DMS79 (cell line): Measurements from ENCODE around the gene OGN.

ENCODE experiments used
- DNase-seq: peaks from one replicate; lab custom pipeline; 2025; lab: John Stamatoyannopoulos, UW

The OGN gene

GRCh38 chr9:92402826-92403745, 1.3 kb downstream of the OGN start:
- DNase-seq = no peak

DNA sequence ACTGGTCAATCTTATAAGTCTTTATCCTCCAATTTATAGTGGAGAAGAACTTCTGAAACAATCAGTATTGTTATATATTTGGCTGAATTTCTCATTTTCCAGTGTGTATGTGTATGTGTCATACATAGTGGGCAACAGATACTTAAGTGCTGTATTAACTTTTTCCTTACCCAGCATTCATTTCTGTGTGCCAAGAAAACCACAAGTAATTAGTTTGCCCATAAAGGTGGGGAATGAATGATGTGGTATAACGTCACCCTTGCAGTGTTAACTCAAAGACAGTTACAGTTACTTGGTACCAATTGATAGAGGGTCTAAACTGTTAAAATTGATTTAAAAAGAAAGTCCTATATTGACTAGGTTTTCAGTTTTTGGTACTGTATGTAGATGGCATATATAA, 2.0 kb downstream of the OGN start:
- DNase-seq = no peak

GRCh38 chr9:92397853-92398252, 6.5 kb downstream of the OGN start:
- no peak for DNase-seq

- DNase-seq = no peak
Observed at GRCh38 chr9:92395617-92396016, 8.8 kb downstream of the OGN start.

- no peak for DNase-seq
Observed at GRCh38 chr9:92393686-92394085, 10.7 kb downstream of the OGN start.

DNA sequence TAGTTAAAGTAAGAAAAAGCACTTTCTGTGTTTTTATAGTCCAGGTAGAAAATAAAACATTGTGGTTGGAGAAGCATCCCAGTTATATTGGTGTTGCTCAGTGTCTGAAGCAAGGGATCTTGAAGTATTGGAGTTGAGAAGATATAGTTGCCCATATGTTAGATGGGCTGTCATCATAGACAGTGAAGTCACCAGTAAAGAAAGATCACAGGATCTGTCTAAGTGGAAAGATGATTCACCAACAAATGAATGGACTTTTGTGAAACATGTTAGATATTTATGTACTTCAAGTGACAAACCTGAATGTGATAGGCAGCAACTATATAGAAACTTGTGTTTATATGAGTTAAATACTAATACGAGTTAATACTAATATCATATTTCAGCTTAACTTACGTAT, 11.7 kb downstream of the OGN start:
- DNase-seq = no peak

DNA sequence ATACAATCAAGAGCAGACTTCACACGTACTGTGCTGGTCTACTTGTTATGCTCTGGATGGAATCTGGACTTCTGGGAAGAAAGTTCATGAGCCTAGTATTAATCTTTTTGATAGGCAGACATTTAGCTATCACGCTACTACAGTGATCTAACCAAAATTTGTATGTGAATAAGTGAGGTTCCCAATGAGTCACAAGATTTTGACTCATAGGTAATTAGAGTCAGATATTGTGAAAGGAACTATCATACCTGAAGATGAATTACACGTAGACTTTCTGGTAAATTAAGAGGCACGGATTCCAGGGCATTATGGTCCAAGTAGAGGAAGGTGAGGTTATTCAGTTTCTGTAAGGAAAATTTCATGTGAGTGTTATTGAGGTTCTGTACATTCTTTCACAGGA, 18.4 kb downstream of the OGN start:
- DNase-seq = no peak

GRCh38 chr9:92385477-92385876, 18.9 kb downstream of the OGN start:
- DNase-seq = no peak

DNA sequence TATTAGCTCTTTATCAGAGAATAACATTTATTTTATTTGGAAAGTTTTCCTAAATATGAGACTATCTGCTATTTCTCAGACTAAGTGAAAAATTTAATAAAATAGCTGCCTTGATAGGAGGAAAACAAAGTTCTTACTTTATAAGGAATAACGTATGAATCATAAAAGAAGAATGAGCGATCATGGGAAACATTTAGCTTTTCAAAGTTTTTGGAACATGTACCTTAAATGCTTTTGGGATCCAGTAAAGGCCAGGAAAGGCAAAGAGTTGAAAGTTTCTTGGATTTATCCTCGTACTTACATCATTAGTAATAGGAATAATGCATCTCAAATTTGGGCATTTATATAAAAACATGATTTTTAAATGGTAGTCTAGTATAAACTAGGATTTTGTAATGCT, 19.4 kb downstream of the OGN start:
- DNase-seq = no peak

GRCh38 chr9:92384375-92384774, 20.0 kb downstream of the OGN start:
- DNase-seq = no peak

- DNase-seq = no peak
Observed at GRCh38 chr9:92381775-92382174, 22.6 kb downstream of the OGN start.

DNA sequence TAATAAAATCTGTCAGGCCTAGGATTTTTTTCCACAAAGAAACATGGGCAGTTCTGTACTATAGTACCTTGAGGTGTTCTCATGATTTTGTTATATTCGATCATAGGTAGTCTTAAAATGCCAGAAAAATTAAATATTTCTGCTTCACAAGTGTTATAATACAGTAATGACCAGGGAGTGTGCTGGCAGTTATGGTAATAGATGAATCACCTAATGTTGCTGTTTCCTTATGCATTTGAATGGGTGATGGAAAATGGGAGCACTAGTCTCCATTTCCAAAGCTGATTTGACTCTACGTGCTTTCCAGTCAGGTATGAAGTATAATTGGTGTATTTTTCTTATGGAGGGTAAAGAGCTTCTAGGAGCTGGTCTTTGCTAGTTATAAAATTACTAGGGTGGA, 23.8 kb downstream of the OGN start:
- no peak for DNase-seq

- DNase-seq = no peak
Observed at GRCh38 chr9:92378865-92379560, 25.4 kb downstream of the OGN start.

- DNase-seq = no peak
Observed at GRCh38 chr9:92377876-92378275, 26.5 kb downstream of the OGN start.

DNA sequence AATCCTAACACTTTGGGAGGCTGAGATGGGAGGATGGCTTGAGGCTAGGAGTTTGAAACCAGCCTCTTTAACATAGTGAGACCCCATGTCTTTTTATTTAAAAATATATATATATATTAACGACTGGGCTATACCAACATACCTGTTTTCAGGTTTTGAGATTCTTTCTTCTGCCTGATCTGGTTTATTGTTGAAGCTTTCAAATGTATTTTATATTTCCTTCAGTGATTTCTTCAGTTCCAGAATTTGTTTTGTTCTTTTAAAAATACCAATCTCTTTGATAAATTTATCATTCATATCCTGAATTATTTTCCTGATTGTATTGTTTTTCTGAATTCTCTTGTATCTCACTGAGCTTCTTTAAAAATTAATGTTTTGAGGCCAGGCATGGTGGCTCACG, 31.2 kb downstream of the OGN start:
- no peak for DNase-seq

DNA sequence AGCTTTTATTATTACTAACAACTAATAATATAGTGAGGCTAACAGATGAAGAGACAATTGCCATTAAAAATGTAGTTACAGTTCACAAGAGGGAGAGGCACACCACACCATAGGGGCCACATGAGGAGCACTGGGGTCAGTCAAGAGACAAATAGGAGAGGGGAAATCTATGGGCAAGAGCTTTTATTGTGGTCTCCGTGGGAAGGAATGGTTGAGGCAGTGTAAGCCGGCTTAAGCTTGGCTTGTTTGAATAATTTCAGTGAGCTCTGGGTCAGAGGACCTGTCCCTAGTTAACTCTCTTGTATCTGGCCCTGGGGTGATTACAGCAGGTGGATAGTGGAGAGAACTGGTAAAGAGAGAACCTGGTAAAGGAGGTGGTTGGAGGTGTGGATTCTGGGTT, 35.3 kb downstream of the OGN start:
- no peak for DNase-seq

- DNase-seq = no peak
Observed at GRCh38 chr9:92360083-92360482, 44.3 kb downstream of the OGN start.

DNA sequence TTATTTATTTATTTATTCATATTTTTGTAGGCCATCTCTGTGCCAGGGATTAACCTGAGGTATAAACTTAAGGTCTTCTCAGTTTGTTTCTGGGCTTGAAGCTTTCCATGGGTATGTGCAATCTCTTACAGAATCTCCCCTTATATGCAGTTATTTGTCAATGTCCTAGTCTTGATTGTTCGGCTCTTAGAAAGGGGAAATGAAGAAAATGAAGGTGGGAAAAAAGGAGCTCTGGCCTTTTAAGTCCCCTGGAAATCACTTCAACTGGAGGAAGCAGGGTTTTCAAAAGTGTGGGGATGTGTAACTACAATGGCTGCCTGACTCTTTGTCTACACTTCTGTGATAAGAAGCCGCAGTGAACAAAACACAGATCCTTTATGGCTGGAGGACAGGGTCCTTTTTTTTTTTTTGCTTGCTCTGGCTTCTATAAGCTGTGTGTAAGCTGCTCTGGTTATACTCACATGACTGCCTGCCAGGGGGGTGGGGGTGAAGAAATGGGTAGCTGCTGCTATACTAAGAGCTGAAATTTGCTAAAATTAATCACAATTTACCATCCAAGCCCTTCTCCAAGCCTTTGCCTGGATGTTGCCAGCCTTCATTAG, 44.9 kb downstream of the OGN start:
- DNase-seq = no peak

DNA sequence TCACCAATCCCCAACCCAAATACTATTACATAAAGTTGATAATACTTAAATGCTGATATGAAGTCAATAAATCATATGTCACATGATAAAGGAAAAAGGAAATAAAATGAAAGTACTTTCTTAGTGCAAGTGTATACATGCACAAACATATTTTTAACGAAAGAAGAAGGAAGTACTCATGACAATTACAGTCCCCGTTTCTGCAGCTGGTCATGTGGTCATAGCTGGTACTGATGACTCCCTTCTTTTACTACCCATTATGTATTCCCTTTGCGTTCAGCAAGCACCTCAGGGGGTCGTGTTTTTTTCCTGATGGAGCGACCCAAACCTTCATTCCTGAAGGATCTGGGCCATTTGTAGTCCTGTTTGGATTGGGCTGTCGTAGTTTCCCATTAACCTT, 51.3 kb downstream of the OGN start:
- DNase-seq = no peak

DNA sequence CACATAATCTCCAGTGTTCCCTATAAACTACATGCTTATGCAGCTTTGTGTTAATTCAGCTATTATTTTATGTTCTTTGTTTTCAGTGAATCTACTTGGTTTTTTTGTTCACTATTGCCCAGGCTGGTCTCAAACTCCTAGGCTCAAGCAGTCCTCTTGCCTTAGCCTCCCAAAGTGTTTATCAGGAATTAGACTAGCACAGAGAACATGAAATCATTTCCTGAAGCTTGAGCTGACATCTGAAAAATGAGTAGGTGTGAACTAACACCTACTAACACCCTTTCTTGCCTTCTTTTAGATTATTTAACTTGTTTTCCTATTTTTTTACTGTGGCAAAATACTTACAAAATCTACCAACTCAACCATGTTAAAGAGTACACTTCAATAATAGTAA, 53.6 kb downstream of the OGN start:
- no peak for DNase-seq

- DNase-seq = no peak
Observed at GRCh38 chr9:92349771-92350739, 54.3 kb downstream of the OGN start.

DNA sequence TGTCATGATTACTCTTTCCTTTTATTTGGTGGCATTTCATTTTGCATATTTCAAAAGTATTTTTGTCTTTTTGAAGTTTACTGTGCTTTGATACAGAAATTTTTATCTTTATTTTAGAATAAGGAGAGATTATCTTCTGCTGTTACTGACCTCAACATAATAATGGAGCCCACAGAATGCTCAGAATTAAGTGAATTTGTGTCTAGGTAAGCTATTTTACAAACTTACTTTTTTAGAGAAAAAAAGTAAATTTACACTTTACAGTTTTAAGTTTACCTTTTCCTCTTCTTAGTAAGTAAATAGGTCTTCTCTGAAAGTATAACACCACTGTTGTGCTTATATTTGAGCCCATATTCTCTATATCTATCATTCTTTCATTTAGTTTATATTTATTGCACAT, 58.8 kb downstream of the OGN start:
- DNase-seq = no peak
